Cardiac muscle cell (in vitro differentiated cells and primary cell): ENCODE results near the gene CSNK2A1. TPM values are rescaled to one million over a fixed set of nuclear protein-coding genes. Genes with fewer than 3 reads are reported as not detected.

Experiments
- DNase-seq, 2 donors: peaks; one replicate each; pipeline versions ENCODE4 v3.0.0 to v3.0.0-alpha.2; 2010 to 2017; ENCODE audit warnings: low read depth in 1 of 2, low spot score in 1 of 2
- H3K27ac ChIP-seq: fragments of 200-600 bp; sonication (generic); 2 replicates; pipeline ENCODE4 v1.5.1; 2016
- H3K27me3 ChIP-seq: fragments of 200-600 bp; sonication (generic); 2 replicates; pipeline ENCODE4 v1.6.0; 2016; ENCODE audit warnings: control low read depth
- H3K36me3 ChIP-seq: fragments of 200-600 bp; sonication (generic); 2 replicates; pipeline ENCODE4 v1.5.1; 2016; ENCODE audit warnings: control low read depth
- H3K4me1 ChIP-seq: fragments of 200-600 bp; sonication (generic); 2 replicates; pipeline ENCODE4 v1.8.1; 2017; ENCODE audit warnings: low read depth, mild to moderate bottlenecking, mixed run types
- H3K4me3 ChIP-seq: fragments of 200-600 bp; sonication (generic); 2 replicates; pipeline ENCODE4 v1.5.1; 2016; ENCODE audit warnings: mild to moderate bottlenecking
- H3K9me3 ChIP-seq: fragments of 200-600 bp; sonication (generic); 2 replicates; pipeline ENCODE4 v1.5.1; 2017; ENCODE audit warnings: low read depth, mild to moderate bottlenecking, control low read depth
- CTCF ChIP-seq: IDR thresholded peaks from 2 replicates; pipeline ENCODE4 v1.5.1; 2012; ENCODE audit warnings: low read depth, mild to moderate bottlenecking, low read length
- polyA plus RNA-seq: library from polyadenylated mRNA; unstranded; fragments of >200 nt; fragmentation: Nextera tagmentation; extraction: Ambion mirVana; gene quantifications from 2 replicates; pipeline ENCODE4 v1.2.1, GENCODE V29; 2016
- total RNA-seq: library from RNA; depleted of rRNA; stranded (reverse); fragments of >200 nt; gene quantifications from 2 replicates; pipeline ENCODE4 v1.2.3, GENCODE V29; 2016

CSNK2A1 gene
- total and polyA plus RNA-seq, 2 experiments from 2014 or later: 74.8 to 189 TPM

- H3K36me3 ChIP-seq: no peaks in the 10 kb centered on the region
- H3K4me1 ChIP-seq: no peaks in the 10 kb centered on the region
- no peak overlapping the region for H3K27ac ChIP-seq
- H3K9me3 ChIP-seq: no peaks in the 10 kb centered on the region
- no peaks in the 10 kb centered on the region for H3K27me3 ChIP-seq
- H3K4me3 ChIP-seq: no peak overlapping the region
- no peak for DNase-seq
- no peak for TF ChIP-seq CTCF
These were observed 75.8 kb downstream of the CSNK2A1 start for GRCh38 chr20:467755-468154.

- H3K27ac ChIP-seq: peak within 1 kb of the TSS; percentile 94
- peaks cover 18% of the 10 kb centered on the region for H3K4me1 ChIP-seq
- H3K4me3 ChIP-seq: peak within 1 kb of the TSS; percentile 94
- no peaks in the 10 kb centered on the region for H3K27me3 ChIP-seq
- DNase-seq: peak; percentile 89 to 94
- H3K36me3 ChIP-seq: no peaks in the 10 kb centered on the region
- peak; percentile 27 for TF ChIP-seq CTCF
- H3K9me3 ChIP-seq: no peaks in the 10 kb centered on the region
These were observed 81.2 kb downstream of the CSNK2A1 start, which contains the start of gene TBC1D20 for GRCh38 chr20:462199-462991. TBC1D20 (minus strand) TSS chr20:462533; CDS start chr20:462405, 128 bp downstream.

GRCh38 chr20:461254-462198 lies 82.1 kb downstream of the CSNK2A1 start:
- H3K27me3 ChIP-seq: no peaks in the 10 kb centered on the region
- no peaks in the 10 kb centered on the region for H3K9me3 ChIP-seq
- H3K36me3 ChIP-seq: no peaks in the 10 kb centered on the region
- H3K27ac ChIP-seq: peak overlapping the region; percentile 94
- peaks cover 18% of the 10 kb centered on the region for H3K4me1 ChIP-seq
- peak overlapping the region; percentile 94 for H3K4me3 ChIP-seq
- no peak for TF ChIP-seq CTCF
- peak; percentile 57 to 74 for DNase-seq

- H3K27ac ChIP-seq: no peak overlapping the region
- no peaks in the 10 kb centered on the region for H3K27me3 ChIP-seq
- no peak for TF ChIP-seq CTCF
- H3K36me3 ChIP-seq: no peaks in the 10 kb centered on the region
- DNase-seq: peak in 1 of 2 donors; percentile 44
- peak overlapping the region; percentile 94 for H3K4me3 ChIP-seq
- no peaks in the 10 kb centered on the region for H3K9me3 ChIP-seq
- H3K4me1 ChIP-seq: peaks cover 18% of the 10 kb centered on the region
These were observed 82.9 kb downstream of the CSNK2A1 start for GRCh38 chr20:460707-461106.

GRCh38 chr20:460180-460579 lies 83.4 kb downstream of the CSNK2A1 start:
- no peak for DNase-seq
- no peak overlapping the region for H3K27ac ChIP-seq
- no peaks in the 10 kb centered on the region for H3K27me3 ChIP-seq
- H3K4me3 ChIP-seq: no peak overlapping the region
- H3K4me1 ChIP-seq: peaks cover 18% of the 10 kb centered on the region
- no peaks in the 10 kb centered on the region for H3K9me3 ChIP-seq
- no peak for TF ChIP-seq CTCF
- H3K36me3 ChIP-seq: no peaks in the 10 kb centered on the region
